OCI-M2 (cell line): ENCODE results near the gene TRERF1.
"Not testable (repeated sequence)": the region's sequence is repeated elsewhere in the genome, so short reads cannot be mapped to it uniquely, and the experiment has no call there.

ENCODE experiments used
- DNase-seq: peaks from one replicate; lab custom pipeline; 2025; ENCODE audit not compliant: unreplicated experiment; lab: John Stamatoyannopoulos, UW

The TRERF1 gene

DNA sequence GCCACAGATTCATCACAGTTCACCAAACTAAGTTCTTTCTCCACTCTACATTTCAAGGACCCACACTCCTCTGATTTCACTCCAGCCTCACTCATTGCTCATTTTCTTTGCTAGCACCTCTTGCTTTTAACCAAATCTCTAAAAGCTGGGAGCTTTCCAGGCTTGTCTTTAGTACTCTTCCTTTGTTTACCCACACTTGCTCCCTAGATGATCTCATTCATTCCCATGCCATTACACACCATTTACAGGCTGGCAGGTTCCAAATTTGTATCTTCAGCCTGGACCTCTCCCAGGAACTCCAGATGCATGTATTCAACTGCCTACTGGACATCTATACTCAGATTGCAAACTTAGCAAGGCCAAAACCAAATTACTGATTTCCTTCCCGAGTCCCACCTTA is 251.7 kb downstream of the TRERF1 start:
- DNase-seq, result no peak

DNA sequence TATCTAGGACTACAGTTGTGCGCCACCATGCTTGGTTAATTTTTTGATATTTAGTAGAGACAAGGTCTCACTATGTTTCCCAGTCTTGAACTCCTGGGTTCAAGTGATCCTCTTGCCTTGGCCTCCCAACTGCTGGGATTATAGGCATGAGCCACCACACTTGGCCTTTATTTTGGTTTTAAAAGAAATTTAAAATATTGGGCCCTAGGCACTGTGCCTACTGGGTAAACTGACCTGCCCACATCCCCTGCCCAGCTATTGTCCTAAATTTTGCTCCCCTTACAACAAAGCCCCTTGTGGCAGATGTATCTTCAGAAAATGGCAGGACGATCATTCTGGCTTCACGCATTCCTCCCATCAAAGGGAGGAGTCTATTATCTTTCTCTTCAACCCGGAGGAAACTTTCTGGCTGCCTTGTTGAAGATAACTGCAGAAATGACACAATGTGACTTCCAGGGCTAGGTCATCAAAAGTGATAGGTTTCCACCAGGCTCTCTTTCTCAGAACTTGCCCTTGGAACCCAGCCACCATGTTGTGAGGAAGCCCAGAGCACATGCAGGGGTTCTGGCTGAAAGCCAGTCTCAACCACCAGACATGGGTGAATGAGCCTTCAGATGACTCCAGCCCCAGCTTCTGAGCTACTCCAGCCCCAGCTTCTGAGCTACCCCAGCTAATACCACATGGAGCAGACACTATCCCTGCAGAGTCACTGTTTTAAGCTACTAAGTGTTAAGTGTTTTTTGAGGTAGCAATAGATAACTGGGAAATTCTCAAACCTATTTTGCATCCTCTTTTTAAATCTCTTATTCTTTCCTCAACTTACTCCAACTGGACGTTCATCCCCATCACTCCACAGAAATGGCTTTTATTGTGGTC is 252.4 kb downstream of the TRERF1 start:
- no peak for DNase-seq

DNA sequence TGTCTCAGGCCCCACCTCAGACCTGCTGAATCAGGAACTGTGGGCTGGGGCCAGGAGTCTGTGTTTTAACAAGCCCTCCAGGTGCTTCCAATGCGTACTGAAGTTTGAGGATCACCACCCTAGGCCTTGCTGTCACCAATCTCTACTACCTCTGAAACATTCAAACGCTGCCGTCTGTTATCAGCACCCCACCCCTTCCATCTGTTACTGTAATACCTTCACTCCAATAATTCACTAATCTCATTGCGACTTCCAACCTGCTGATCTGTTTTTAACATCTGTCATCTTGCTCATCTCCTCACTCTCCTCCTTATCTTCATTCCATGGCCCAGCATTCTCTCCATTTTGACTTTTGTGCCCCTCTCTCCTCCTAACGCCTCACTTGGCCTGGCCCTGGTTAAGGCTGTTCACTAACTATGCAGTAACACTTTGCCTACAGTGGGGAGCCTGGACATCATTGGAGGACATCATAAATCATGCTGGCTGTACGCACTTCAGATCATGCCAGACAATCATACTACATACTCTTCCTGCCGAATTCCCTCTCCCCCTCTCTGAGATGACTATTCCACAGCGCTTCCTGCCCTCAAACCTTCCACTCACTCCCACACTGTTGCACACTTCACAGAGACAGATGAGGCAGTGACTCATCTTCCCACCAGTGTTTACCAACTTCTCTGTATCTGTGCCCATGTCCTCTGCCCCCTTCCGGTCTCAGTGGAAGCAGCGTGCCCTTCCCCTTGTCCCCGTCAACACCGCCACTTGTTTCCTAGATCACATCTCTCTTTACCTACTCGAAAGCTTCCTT is 254.0 kb downstream of the TRERF1 start:
- DNase-seq, result no peak

DNA sequence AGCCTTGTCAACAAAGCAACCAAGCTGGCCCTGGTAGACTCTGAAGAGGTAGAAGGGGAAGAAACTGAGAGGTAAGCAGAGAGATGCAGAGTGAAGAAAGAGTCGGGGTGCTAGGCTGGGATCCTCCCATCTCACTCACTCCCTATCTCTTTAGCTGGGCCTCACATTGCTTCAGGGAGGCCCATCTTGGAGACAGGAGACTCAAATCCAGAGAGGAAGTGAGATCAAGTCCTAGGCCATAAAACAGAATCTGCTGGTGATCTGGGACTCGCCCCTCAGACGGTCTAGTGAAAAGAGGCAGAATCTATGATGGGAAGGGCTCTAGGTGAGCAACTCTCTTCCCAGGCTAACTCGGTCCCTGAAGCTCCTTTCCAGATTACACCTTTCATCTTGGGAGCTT is 256.3 kb downstream of the TRERF1 start:
- no peak for DNase-seq

DNA sequence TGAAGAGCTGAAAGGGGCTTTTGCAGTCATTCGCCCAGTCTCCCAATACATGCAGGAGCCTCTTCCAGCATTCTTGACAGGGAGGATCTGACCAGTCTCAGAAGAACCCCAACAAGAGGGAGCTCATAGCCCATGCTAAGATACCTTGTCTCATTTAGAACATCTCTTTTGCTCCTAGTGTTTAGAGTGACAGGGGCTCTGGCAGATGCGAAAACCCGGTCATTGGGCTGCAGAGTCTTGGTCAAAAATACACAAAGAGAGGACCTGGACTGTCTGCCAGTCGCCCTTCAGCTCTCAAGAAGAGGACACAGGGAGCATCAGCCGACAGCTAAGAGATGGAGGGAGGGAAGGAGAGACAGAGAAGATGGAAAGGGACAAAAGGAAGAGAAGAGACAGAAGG is 257.7 kb downstream of the TRERF1 start:
- DNase-seq, result no peak

DNA sequence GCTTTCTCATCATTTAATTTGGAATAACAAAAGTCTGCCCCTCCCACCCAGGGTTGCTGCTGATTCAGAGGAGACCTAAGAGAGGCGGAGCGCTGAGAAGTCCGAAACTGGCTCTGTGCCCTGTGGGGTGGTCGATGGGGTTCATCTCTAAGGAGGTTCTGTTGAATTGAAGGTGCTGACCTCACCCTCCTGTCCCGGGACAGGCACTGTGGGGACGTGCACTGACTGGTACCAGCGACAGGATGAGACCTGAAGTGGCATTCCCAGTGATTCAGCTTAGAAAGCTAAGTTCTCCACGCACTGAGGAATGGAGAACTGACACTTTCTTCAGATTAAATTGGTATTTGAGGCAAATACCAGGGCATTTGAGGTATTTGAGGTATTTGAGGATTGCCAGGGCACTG is 258.2 kb downstream of the TRERF1 start:
- DNase-seq, result no peak

DNA sequence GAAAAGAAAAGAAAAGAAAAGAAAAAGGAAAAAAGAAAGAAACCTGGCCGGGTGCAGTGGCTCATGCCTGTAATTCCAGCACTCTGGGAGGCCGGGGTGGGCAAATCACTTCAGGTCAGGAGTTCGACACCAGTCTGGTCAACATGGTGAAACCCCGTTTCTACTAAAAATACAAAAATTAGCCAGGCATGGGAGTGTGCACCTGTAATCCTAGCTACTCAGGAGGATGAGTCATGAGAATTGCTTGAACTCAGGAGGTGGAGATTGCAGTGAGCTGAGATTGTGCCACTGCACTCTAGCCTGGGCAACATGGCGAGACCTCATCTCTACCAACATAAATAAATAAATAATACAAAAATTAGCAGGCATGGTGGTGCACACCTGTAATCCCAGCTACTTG is 259.3 kb downstream of the TRERF1 start:
- DNase-seq, result not testable (repeated sequence)

DNA sequence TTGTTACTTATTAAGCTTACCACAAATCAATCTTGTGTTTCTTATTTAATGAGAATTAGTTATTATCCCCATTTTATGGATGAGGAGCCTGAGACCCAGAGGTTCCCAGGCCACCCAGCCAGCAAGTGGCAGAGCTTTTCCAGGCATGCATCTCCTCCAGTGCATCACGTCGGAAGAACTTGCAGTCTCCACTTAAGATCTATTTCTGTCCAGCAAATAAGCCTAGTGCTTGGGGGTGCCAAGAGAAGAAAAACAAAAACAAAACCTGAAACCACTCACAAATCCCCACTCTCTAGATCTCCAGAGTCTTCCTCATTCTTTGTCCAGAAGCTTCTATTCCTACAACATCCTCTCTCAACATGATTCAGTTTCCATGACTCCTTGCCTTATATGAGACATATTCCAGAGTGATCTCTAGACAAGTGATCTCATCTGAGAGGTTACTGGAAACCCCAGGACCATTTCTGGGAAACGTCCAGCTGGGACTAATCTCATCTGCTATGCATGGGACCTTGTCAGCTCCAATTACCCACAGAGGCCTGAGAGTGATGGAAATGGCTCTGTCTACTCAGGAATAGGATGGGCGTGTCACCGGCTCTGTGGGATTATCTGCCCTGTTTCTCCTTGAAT is 261.1 kb downstream of the TRERF1 start:
- no peak for DNase-seq

DNA sequence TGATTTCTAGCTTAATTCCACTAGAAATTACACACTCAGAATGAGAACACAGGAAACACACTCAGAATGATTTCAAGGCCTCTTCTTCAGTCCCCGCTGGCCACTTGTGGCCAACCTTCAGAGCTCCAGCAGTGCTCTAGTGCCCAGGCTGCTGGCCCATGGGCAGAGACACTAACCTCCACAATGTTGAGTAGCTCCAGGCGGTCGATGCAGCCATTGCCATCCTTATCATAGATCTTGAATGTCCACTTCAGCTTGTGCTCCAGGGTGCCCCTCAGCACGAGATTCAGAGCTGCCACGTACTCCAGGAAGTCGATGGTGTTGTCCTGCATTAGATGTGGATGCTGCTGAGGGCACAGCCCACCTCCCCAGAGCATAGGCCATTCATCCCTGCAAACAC is 263.3 kb downstream of the TRERF1 start:
- DNase-seq, result no peak

DNA sequence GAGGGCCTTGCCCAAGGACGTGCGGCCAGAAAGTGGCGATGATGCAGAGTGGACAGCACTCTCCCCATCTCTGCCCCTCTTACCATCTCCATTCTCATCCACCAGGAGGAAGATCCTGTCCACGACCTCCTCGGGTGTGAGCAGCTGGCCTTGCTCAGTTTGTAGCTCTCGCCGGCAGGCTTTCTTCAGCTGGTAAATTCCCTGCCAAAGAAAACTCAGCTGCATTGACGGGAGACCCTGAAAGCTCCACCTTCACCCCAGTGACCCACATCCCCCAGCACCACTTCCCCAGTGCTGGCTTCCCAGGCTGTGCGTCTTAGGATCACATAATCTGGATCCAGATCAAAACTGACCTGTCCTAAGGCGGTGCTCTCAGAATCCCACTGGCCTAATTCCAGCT is 266.1 kb downstream of the TRERF1 start:
- no peak for DNase-seq

DNA sequence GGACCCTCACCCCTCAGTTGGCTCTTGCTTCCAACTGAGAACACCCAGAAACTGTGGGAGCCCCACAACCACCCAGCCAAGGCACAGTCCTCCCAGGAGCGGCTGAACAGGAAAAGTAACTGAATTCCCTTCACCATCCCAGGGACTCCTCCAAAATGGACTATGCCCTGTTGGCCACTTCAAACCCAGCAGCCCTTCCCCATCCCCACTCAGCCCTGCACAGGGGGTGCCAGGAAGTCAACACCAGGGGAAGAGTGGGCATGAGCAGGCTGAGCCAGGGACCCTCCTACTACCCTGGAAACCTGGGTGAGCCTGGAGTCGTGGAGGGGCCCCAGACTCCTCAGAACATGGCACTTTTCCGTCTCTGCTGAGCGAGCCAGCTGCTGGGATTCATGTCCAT is 267.3 kb downstream of the TRERF1 start:
- no peak for DNase-seq

DNA sequence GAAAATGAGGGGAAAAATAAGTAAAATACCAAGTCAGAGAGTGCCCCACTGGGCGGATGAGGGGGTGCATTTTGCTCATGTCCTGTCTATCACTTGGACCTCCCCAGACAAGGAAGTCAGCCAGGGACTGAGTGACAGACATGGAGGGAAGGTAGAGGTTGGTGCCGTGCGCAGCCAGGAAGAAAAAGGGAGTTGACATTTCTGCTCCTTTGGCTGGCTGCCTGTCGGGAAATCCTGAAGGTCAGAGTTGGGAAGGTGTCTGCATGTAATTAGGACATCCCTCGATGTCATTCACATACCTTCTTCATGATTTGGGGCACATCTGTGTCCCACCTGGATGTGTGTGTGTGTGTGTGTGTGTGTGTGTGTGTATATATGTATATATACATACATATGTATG is 269.6 kb downstream of the TRERF1 start:
- DNase-seq, result no peak

DNA sequence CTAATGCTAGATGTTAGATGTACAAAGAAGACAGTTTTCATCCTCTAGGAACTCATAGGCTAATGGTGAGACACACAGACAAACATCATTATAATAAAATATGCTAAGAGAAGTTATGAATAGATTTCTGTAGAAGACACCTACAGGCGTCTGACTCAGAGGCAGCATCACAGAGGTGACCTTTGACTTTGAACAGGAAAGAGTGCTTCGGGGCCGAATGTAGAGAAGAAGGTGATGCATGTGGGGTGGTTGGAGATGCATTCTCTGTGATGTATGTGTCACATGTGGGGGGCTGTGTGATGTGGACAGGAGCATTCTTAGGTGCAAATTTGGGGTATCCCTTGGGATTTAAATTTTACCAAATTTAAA is 271.8 kb downstream of the TRERF1 start:
- DNase-seq, result no peak

DNA sequence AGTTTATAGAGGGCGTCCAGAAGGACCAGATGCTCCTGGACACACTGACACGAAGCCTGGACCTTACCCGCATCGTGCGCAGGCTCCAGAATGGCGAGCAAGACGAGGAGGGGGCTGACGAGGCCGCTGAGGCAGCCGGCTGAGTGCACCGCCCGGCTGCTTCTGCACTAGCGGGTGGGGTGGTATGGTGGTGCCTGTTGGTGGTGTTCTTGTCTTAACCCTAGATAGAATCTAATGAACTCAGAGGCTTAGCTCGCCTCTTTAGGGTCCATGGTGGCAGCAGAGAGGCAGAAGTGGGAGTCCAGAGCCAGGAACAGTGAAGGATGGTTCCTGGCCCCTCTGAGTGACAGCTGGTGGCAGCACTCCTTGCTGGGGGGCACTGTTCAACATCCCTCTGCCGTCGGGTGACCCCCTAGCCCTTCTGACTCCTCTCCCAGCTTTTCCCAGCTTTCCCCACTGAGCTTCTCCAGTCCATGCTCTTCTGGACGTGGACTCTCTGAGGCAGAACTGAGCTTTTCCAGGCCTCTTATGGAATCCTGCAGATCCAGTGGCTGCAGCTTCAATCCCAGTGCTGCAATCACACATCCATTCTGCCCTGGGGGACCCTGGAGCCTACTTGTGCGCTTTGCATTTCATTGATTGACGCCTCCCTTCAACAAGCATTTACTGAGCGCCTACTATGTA is 272.3 kb downstream of the TRERF1 start:
- DNase-seq, result no peak

DNA sequence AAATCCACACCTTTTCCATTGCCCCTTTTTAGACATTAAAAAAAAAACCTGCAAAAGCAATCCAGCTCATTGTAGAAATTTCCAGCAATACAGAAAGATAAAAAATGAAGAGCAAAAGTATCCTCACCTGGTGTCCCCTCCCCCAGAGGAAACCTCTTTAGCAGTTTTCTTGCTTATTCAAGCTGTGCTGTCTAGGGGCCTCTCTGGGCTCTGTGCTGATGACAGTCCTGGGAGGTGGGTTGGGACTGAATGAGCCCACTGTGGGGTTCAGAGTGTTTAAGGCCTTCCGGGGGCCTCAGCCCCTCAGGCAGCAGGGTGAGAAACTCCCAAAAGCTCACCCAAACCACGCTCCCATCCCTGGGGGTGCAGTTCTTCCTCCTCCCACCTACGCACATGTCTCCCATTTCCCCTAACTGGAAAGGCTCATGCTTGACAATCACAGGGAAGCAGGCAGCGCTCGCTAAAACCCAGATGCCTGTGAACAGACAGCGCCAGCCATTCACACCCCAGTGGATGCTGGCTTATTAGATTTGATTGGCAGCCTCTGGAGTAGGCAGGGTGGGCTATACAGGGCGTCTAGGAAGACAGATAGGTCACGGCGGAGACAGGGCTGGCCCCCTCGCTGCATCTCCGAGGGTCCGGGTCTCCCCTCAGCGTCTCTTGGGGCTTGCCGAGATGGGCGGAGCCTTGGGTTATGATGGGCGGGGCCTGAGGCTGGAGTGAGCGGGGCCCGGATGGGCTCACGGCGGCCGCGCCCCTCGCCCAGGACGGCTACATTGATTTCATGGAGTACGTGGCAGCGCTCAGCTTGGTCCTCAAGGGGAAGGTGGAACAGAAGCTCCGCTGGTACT is 274.0 kb downstream of the TRERF1 start:
- no peak for DNase-seq

DNA sequence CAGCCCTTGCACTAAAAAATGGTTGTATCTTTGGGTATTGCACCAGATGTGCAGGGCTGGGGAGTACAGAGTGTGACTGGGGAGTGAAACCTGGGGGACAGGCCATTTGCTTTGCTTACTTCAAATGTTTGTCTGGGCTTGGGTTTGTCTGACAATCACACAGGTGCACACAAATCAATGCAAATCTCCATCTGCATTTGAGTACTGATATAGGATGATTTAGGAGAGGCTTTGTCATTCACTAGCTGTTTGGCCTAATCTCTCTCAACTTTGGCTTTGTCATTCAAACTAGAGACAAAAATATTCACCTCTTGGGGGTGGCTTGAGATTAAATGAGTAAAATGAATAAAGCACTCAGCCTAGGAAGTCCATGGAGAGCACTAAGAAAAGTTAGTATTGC is 274.7 kb downstream of the TRERF1 start:
- DNase-seq, result no peak

DNA sequence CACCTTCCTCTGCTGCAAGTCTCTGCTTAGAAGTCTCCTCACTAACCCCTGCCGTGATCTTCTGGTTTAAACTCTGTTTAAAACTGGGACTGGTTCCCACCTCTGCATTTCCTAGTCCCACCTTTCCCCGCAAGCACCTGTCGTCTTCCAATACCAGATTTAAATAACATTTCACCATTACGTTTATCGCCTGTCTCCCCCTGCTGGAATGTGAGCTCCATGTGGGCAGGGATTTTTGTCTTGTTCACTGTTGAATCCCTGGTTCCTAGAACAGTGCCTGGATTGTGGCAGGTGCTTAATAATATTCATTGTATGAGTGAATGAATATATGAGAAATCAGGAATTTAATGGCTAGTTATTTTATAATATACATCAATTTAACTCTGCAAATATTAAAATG is 275.9 kb downstream of the TRERF1 start:
- DNase-seq, result no peak
